DND-41 (cell line): ENCODE results near the gene CASKIN2.

Experiments
- CTCF ChIP-seq: IDR thresholded peaks from 2 replicates; pipeline ENCODE4 v1.5.1; 2012; ENCODE audit warnings: borderline replicate concordance, low read length, moderate library complexity, mild to moderate bottlenecking; ENCODE audit not compliant: poor library complexity, severe bottlenecking; ENCODE audit errors: extremely low read depth
- EZH2 ChIP-seq: IDR thresholded peaks from 3 replicates; pipeline ENCODE4 v1.6.1; 2012; ENCODE audit warnings: borderline replicate concordance, low read depth, mild to moderate bottlenecking, moderate library complexity, low read length, inconsistent platforms; ENCODE audit not compliant: severe bottlenecking

GRCh38 chr17:75524970-75525805, 9.9 kb upstream of the CASKIN2 start, which contains the start of gene LLGL2:
- peak; percentile 19 for TF ChIP-seq CTCF
- no peak for TF ChIP-seq EZH2
